Brain microvascular endothelial cell (primary cell): Measurements from ENCODE around the gene CAPN13.

Experiments used
- DNase-seq: peaks from one replicate; pipeline ENCODE4 v3.0.0-alpha.2; 2020
- H3K27ac ChIP-seq: fragments of 250-450 bp; sonication (Bioruptor Pico); 2 replicates; pipeline ENCODE4 v1.5.1; 2020; ENCODE audit warnings: mild to moderate bottlenecking, moderate library complexity
- H3K27me3 ChIP-seq: fragments of 250-450 bp; sonication (Bioruptor Pico); replicated peaks from 2 replicates; pipeline ENCODE4 v1.5.1; 2020; ENCODE audit warnings: mild to moderate bottlenecking
- H3K36me3 ChIP-seq: fragments of 250-450 bp; sonication (Bioruptor Pico); replicated peaks from 2 replicates; pipeline ENCODE4 v1.5.1; 2020; ENCODE audit warnings: mild to moderate bottlenecking
- H3K4me3 ChIP-seq: 2 replicates; pipeline ENCODE4 v1.5.1; 2011; ENCODE audit warnings: low read depth, mild to moderate bottlenecking, control low read depth, low read length, moderate library complexity
- CTCF ChIP-seq: IDR thresholded peaks from 2 replicates; pipeline ENCODE4 v1.5.1; 2011; ENCODE audit warnings: low read depth, mild to moderate bottlenecking, moderate library complexity, low read length, control low read depth, inconsistent platforms; ENCODE audit errors: missing control alignments
- in situ Hi-C: cut with HindIII; loops from 2 replicates; pipeline ENCODE4 v1.10.0; 2017; ENCODE audit warnings: low sequenced_read_pairs, low pct_ligation_motif_present

Gene CAPN13

GRCh38 chr2:30766666-30767065, 40.6 kb downstream of the CAPN13 start:
- in situ Hi-C loops, result no loop called here
- H3K4me3 ChIP-seq, result no peak overlapping the region
- no peak for DNase-seq
- H3K27me3 ChIP-seq, result no peaks in the 10 kb centered on the region
- no peaks in the 10 kb centered on the region for H3K36me3 ChIP-seq
- H3K27ac ChIP-seq, result no peak overlapping the region
- no peak for TF ChIP-seq CTCF

GRCh38 chr2:30765876-30766470, 41.3 kb downstream of the CAPN13 start:
- in situ Hi-C loops, result no loop called here
- H3K36me3 ChIP-seq, result no peaks in the 10 kb centered on the region
- no peak overlapping the region for H3K4me3 ChIP-seq
- no peaks in the 10 kb centered on the region for H3K27me3 ChIP-seq
- no peak for TF ChIP-seq CTCF
- H3K27ac ChIP-seq, result no peak overlapping the region
- DNase-seq, result no peak

GRCh38 chr2:30765191-30765590, 42.1 kb downstream of the CAPN13 start:
- no peak overlapping the region for H3K27ac ChIP-seq
- no peak for DNase-seq
- in situ Hi-C loops, result no loop called here
- no peaks in the 10 kb centered on the region for H3K36me3 ChIP-seq
- no peaks in the 10 kb centered on the region for H3K27me3 ChIP-seq
- H3K4me3 ChIP-seq, result no peak overlapping the region
- no peak for TF ChIP-seq CTCF

- Histone ChIP-seq H3K27ac (no peak overlapping the region), H3K27me3 (no peaks in the 10 kb centered on the region), H3K4me3 (no peak overlapping the region), H3K36me3 (no peaks in the 10 kb centered on the region)
- TF ChIP-seq CTCF, result no peak
- in situ Hi-C loops, result no loop called here
- DNase-seq, result no peak
Measured at GRCh38 chr2:30764021-30764800, 43.0 kb downstream of the CAPN13 start.

GRCh38 chr2:30763151-30763660, 44.0 kb downstream of the CAPN13 start:
- Histone ChIP-seq H3K27ac (no peak overlapping the region), H3K4me3 (no peak overlapping the region), H3K36me3 (no peaks in the 10 kb centered on the region), H3K27me3 (no peaks in the 10 kb centered on the region)
- no peak for DNase-seq
- no peak for TF ChIP-seq CTCF
- in situ Hi-C loops, result no loop called here

- Histone ChIP-seq H3K27ac (no peak overlapping the region), H3K36me3 (no peaks in the 10 kb centered on the region), H3K27me3 (no peaks in the 10 kb centered on the region), H3K4me3 (no peak overlapping the region)
- no peak for TF ChIP-seq CTCF
- in situ Hi-C loops, result no loop called here
- DNase-seq, result no peak
Measured at GRCh38 chr2:30761226-30761625, 46.0 kb downstream of the CAPN13 start.
